GM19351 (cell line): ENCODE measurements around the gene CALML5.

Source experiments
- ATAC-seq: cut with Tn5 transposase; IDR thresholded peaks from one replicate; pipeline ENCODE4 v1.9.1; 2021; ENCODE audit warnings: mild to moderate bottlenecking, moderate library complexity; ENCODE audit not compliant: unreplicated experiment

The CALML5 gene

DNA sequence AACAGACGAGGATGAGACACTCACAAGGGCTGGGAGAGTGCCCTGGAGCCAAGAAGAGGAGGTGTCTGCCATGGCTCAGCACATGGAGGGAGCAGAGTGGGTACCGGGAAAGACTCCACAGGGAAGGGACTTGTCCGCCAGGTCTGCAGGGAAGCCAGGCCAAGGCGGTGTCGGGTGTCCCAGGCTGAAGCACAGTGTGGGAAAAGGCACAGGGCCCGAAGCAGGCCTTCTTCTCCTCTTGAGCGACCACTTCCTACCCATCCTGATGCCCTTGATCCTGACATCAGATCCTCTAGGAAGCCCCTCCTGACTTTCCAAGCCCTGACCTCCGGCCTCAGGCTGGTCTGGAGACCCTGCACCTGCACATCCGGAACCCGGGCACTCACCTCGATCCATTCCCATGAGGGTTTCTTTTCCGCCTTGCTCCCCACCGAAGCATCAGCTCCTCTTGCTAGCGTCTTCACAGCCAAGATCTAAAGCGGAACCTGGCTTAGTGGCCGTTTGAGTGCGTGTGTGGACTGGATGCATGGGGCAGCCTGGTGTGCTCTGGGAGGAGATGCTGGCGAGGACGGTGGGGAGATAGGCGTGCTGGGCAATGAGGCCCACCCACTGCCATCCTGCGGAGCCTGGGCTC lies 33.8 kb upstream of the CALML5 start:
- ATAC-seq, result no peak

DNA sequence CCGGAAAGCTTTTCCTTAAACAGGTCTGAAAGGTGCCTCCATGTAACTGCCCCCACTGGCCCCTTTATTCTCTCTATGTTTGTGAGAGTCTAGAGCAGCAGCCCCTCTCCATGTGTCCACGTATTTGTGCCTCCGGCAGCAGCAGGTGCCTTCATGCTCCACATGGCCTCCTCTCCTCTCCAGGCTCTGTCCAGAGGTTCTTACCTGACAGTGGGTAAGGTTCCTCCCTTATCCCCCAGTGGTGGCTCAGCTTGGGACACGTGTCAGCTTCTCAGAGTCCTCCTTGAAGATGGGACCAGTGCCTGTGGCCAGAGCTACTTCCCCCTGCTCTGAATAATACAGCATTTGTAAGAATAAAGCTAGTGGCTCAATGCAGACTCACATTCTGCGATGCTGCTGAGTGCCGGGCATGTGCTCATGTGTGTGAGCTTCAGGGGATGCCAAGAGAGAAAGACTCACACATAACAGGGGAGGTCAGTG lies 33.3 kb upstream of the CALML5 start:
- no peak for ATAC-seq

DNA sequence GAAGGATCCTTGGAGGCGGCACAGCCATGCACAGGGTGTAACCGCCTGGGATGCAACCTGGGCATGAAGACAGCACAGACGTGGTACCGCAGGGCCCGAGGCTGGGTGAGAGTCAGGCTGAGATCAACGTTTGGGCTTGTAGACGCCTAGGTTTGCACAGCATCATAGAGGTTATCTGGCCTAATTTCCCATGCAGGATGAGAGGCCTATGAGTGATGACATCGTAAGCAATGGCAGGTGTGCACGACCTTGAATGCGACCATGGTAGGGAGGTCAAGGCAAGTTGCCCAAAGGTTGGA lies 32.9 kb upstream of the CALML5 start:
- no peak for ATAC-seq

DNA sequence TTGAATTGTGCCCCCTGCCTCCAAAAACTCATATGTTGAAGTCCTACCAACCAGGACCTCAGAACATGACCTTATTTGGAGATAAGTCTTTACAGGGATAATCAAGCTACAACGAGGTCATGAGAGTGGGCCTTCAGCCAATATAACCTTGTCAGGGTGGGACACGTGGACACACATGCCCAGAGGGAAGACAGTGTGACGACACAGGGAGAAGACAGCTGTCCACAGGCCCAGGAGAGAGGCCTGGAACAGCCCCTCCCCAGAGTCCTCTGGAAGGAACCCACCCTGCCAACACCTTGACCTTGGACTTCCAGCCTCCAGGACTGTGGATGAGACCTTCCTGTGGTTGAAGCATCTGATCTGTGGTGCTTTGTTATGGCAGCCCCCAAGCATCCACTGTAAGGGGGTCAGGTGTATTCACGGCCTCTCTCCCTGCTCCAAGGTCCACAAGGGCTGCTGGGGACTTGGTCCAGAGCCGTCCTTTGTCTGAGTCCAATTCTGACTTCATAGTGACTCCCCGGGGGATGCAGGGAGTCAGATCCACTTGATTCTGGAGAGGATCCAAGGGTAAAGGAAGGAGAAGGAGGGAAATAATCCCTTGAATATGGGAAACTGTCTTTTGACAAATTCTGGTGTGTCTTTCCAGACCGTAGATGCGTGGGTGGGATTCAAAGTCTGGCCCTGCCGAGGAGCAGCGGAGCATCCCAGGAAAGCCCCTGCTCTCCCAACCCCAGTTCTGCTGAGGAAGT lies 32.4 kb upstream of the CALML5 start:
- no peak for ATAC-seq

DNA sequence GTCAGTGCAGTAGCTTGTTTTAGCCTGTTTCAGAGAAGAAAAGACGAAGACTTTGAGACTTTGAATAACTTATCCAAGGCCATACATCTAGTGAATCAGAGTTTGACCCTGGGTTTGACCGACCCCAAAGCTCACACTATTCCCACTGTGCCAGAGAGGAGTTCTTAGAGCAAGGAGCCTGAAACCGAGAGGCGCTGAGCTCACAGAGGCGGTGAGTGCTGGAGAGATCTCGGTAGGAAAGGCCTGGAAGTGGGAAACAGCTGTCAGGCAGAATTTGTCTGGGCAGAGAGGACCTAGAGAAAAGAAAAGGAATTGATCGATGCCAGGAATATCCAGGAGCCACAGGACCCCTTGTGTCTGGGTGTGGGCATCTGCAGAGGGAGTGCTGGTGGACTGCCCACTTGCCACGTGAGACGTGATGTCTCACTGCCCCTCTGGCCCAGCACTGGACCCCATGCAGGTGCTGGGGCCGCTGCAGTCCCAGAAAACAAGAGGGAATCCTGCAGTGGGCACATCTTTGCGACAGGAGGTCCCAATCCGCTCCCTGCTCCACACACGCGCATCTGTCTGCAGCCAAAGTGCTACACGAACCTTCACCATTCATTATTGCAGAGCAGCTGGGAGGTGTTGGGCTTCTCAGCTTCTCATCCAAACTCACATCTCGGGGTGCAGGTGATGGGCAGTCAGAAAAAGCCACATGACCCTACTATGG lies 31.6 kb upstream of the CALML5 start:
- ATAC-seq, result no peak

DNA sequence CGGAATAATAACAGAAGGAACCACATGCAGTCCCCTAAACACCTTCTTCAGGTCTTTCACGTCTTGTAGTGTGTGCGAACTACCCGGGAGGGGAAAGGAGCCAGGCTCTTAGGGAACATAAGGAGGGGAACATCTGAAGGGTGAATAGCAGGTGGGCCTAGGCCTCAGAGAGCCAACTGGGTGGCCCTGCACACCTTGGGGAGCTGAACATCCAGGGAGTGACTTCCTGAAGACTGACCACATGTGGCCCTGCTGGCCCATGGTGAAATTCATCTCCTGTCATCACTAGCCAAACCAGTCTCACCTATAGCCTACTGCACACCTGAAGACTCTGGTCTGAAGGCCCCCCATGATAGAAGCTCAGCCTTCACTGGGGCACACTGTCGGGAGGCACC lies 31.0 kb upstream of the CALML5 start:
- ATAC-seq, result no peak

DNA sequence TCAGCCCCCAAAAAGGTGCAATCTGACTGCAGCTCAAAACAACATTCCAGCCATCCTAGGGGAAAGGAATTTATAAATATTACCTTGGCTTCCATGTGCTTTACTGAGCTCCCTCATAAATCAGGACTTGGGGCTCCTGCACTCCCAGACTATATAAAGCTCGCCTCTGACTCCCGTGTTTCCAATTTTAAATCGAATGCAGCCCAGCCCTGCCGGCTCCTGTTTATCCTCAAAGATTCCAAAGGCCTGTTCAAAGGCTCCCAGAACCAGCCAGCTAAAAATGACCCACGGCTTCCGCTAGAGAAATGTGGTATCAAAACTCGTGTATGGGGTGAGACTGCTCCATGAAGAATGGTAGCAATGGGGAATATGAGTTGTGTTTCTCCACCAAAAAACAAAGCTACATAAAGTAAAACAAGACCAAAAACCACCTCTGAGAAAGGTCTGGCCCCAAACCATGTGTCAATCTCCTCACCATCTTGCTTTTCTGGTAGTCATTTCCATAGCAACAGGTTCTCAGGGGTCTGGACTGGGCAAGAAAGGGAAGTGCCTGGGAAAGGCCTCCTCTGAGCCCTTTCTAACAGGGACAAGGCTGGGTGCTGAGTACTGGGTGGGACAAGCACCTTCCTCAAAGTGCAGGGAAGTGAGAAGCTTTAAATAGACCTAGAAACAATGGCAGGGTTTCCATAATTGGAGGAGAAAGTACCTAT lies 30.5 kb upstream of the CALML5 start:
- no peak for ATAC-seq

DNA sequence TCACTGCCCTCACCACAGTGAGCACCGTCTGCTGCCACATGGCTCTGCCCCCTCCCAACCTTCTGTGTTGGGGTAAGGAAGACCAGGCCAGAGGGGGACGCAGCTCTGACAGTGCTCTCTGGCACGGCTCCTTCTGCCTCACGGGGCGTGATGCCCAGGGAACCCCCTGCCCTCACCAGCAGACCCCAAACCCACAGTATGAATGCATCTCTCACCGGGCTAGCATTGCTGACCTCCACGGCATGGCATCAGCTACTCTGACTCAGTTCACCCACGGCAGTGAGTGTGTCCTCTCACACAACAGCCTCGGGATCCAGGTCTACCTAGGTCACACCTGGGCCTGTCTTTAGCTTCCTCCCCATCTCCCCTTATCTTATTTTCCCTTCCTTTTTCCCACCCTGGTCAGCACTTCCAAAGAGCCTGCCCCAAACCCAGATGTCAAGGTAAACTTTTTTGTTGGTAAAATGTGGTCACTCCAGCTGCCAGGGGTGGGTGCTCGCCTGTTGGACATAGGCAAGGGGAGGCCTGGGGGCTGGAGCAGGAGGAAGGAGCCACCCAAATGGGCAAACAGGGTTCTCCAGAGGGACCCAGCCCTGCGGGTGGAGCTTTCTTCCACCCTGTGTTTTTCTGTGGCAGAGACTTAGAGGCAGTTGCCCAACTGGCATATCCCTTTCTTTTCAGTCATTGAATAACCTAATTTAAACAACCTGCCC lies 29.8 kb upstream of the CALML5 start:
- no peak for ATAC-seq

DNA sequence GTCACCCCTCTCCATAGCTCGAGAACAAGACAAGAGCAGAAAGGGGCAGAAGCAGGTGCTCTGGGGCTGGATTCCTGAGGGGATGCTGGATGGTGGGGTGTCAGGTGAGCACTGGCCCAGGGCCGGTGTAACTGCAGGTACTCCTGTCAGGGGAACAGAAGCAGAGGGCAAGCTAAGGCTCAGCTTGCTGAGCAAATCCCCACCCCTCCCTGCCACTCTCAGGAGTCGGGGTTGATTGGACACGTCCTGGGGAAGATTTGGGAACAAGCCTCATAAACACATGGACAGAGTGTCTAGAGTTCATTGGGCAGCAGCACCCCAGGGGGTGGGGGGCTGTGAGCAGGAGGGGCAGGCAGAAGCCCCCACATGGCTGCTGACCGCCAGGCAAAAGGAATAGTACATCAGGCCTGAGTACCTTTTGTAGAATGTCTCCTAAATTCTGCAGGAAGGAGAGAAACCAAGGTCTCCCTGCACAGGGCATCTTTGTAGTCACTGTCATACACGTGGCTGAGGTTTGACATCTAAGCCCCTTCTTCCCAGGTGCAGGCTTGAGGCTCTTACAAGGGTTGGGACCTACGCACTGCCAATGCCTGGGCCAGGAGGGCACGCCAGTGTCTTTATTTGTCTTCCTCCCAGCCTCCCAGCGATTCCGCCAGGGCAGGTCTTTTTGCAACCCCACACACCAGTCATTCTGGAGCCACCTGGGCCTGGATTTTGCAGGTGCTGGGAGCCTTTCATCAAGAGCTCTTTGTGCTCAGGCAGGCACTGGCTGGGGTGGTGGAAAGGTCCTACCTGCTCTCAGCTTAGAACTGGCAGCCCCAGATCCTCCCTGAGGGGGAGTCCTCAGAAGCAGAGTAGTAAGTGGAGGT lies 28.2 kb upstream of the CALML5 start:
- no peak for ATAC-seq

DNA sequence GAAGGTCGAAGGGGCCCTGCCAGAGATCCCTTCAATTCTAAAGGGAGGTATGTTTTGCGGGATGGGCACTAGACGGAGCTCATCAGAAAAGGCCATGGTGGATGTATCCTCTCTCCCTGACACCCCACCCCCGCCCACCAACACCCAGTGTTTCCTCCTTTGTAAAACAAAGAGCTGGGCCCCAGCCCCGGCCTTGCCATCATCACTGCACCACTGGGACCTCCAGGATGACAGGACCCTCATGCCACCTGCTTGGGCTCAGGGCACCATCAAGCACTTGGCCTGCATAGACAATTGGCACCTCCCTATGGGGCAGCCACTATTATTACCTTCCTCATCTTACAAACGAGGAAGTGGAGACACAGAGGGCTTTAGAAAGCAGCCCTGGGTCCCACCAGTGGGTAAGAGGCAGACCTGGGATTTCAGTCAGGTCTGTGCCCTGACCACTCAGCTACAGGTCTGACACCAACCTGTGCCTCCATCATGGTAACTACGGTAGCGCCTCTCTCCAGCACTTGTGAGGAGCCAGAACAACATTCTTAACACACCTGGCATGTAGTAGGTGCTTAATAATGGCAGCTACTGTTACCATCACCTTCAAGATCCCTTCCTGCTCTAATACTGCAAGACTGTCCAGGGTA lies 27.4 kb upstream of the CALML5 start:
- ATAC-seq, result no peak

DNA sequence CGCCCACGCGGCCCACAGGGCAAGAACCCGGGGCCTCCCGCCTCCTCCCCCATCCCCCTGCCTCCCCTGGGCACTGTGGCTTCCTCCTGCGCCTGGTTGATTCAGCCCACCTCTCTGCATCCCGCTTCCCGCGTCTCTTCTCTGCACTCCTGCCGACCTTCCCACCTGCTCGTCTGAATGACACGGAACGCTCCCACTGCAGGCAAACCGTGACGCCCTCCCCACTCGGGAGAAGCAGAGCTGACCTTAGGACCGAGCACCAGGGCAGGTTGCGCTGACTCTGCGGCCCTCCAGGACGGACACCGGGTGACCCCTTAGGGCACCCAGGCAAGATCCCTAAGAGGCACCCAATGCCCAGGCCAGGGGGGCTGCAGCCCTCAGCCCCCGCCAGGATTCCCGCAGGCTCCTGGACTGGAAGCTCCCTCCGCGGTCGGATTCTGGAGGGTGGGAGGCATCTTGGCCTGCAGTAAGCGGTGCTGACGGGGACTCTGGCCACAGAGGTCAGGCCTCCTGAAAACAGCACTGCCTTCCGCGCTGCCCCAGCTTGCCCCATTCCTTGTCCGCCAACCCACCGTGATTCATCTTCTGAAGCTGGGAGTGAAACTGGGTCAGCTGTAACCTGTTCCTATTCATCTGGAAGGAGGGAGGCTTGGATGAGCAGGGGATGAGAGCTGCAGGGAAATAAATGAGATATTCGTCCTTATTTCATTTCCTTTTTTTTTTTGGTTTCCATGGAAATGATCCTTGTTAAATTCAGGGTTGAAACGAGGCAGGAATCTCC lies 26.4 kb upstream of the CALML5 start:
- no peak for ATAC-seq

DNA sequence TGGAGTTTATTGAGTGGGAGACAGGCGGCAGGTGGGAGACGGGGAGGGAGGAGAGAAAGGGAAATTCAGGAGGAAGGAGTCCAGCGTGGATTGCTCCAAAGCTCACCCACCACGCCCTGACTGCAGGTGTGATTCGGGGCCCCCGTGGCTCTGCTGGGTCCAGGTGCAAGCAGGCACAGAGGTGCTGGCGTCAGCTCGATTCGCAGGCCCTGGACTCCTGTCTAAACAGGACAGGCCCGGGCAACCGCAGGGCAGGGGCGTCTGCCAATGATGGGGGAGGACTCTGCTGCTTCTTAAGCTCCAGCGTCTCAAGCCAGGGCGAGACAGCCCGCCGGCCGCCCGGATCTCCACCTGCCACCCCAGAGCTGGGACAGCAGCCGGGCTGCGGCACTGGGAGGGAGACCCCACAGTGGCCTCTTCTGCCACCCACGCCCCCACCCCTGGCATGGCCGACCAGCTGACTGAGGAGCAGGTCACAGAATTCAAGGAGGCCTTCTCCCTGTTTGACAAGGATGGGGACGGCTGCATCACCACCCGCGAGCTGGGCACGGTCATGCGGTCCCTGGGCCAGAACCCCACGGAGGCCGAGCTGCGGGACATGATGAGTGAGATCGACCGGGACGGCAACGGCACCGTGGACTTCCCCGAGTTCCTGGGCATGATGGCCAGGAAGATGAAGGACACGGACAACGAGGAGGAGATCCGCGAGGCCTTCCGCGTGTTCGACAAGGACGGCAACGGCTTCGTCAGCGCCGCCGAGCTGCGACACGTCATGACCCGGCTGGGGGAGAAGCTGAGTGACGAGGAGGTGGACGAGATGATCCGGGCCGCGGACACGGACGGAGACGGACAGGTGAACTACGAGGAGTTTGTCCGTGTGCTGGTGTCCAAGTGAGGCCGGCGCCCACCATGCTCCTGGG lies 25.5 kb upstream of the CALML5 start, which contains the start of gene CALML3:
Gene CALML3 (plus strand): TSS at position 321 of the 920 bp plus-strand sequence. CDS start 125 bp downstream, at position 446.
- no peak for ATAC-seq

DNA sequence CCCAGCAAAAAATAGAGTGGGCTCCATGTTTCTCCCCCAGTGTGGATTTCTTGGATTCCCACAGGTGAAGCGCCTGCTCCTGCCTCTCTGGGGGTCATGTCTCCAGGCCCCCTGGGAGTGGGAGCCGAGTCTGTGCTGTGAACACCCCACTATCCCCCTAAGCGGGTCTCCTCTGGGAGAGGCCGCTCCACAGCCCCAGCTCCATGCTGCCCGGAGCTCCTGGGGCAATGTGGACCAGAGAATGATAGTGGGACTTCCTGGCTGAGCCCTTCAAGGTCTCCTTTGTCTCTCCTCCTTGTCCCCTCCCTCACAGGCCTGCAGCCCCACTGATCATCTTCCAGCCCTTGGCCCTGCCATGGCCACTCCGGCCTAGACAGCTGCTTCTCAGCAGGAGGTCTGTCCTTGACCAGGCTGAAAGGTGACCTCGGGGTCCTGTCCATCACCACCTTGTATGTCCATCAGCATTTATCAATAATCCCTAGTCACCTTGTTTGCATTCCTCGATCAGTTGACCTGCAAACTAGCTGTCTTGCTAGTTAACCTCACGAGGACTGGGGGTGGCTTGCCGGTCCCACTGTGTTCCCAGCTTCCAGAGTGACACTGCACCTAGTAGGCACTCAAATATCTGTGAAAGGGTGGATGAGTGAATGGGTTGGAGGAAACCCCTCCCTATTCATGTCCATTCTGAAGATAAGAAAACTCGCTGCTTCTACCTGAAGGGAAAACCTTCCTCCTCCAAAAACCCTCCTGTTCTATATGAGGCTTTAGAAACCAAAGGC lies 24.6 kb upstream of the CALML5 start:
- no peak for ATAC-seq

DNA sequence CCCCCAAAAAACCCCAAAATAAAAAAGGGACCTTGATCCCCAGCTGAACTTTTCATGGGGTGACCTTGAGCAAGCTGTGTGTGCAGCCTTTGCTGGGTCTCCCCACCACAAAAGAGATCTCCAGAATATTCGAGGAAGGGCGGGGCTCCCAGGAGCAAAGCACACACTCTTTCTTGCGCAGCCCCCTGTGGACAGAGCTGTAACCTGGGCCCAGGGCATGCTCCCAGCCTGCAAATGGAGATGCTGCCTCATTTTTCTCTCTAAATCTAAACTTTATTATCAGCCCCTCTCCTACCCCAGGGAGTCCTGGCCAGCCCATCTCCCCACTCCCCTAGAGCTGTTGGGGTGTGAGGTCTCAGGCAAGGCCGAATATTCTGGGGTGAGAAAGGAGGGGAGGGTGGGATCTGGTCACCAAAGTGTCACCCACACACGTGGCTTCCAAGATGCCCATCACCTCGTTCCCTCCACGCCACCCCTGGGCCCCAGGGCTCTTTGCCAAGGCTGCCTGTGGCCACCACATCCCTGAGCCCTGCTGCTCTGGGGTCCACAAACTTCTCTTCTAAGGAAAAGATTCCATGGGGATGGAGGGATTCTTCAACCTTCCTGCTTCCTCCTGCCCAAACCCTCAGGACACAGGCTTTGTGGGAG lies 23.7 kb upstream of the CALML5 start:
- ATAC-seq, result no peak

DNA sequence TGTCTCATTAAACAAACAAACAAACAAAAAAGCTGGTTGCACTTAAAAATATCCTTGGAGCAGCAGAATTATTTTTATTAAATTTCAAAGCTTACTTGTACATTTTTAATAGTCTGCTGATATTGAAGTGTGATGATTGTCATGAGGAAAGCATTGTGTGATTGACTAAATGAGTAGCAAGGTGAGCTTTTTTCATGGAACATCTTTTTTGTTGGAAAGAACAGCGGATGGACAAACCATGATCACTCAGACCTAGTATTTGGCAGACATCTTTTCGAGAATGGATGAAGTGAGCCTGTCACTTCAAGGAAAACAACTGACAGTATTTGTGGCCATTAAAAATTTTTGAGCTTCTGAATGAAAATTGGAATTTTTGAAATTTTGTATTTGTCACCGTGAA lies 19.7 kb upstream of the CALML5 start:
- ATAC-seq, result no peak

DNA sequence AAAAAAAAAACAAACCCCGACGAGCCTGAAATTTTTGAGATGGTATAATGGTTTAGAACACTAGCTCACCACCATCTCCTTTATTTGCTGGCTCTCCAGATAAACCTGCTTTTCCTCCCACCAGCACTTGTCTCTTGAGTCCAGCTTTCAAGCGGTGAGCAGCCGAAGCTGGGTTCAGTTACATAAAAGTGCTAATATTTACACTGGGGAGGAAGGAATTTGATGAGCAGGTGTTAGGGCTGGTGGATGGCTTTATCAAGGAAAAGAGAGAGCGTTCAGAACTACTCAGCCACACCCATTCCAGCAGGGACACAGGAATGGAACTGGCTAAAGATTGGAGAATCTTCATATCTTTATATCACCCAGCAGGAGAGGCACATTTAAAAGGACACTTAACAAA lies 18.8 kb upstream of the CALML5 start:
- ATAC-seq, result no peak
